Measurements from ENCODE around the gene EMC7. TPM values are rescaled to one million over a fixed set of nuclear protein-coding genes. Genes with fewer than 3 reads are reported as not detected.

The EMC7 gene
- total and polyA plus RNA-seq, 2 of the 4 experiments (the other 2 are of a cell fraction): 46.6 to 76.4 TPM

GRCh38 chr15:34043391-34043790, 58.3 kb downstream of the EMC7 start:
- Histone ChIP-seq H3K4me1 (ENCODE audit: control insufficient read depth, insufficient read depth, low read length) (peaks cover 10% of the 10 kb centered on the region), H2BK15ac (ENCODE audit: low read depth, low read length) (no peak overlapping the region), H3K9me1 (ENCODE audit: insufficient read depth, low read length) (peaks cover 8% of the 10 kb centered on the region), H3K79me1 (ENCODE audit: low read depth in 1 of 2, low read length in 2 of 2) (peaks cover 0 to 11% of the 10 kb centered on the region in 2 experiments; a peak in 2 of 4 replicates), H3K14ac (replicated peaks; ENCODE audit: low read depth, low read length) (no peak overlapping the region), H2AK5ac (ENCODE audit: low read depth, low read length) (no peak overlapping the region), H2AFZ (replicated peaks; ENCODE audit: low read length, poor library complexity) (no peak overlapping the region), H3K18ac (ENCODE audit: low read depth, low read length) (no peak overlapping the region), H3K4ac (ENCODE audit: low read depth, low read length) (no peak overlapping the region), H3K36me3 (ENCODE audit: control insufficient read depth, insufficient read depth, low read length) (no peaks in the 10 kb centered on the region), H2BK5ac (ENCODE audit: low read depth, low read length, poor library complexity, severe bottlenecking) (no peak overlapping the region), H2BK120ac (ENCODE audit: low read depth, low read length) (no peak overlapping the region), H3K27me3 (ENCODE audit: control insufficient read depth, insufficient read depth, low read length) (no peaks in the 10 kb centered on the region), H4K91ac (ENCODE audit: insufficient read depth, low read depth, low read length) (no peak overlapping the region), H3K56ac (ENCODE audit: extremely low read depth, insufficient read depth, low read length) (no peak overlapping the region), H3K4me2 (ENCODE audit: low read depth, low read length) (no peak overlapping the region; the same call in 1 of the 2 replicates), H4K5ac (ENCODE audit: low read depth, low read length) (no peak overlapping the region), H2AK9ac (replicated peaks; ENCODE audit: low read depth, low read length, poor library complexity) (no peak overlapping the region), H3K27ac (ENCODE audit: insufficient read depth, low read length) (no peak overlapping the region), H2BK20ac (ENCODE audit: low read depth, low read length) (no peak overlapping the region), H3K4me3 (ENCODE audit: insufficient read depth, low read depth, low read length) (no peak overlapping the region), H4K20me1 (ENCODE audit: insufficient read depth, low read length) (no peaks in the 10 kb centered on the region; the same call in 1 of the 2 replicates), H3K9me3 (ENCODE audit: control insufficient read depth, insufficient read depth, low read length) (no peaks in the 10 kb centered on the region), H3K9ac (ENCODE audit: low read depth, low read length) (no peak overlapping the region), H3K23ac (ENCODE audit: low read depth, low read length) (no peak overlapping the region), H4K8ac (ENCODE audit: low read depth in 2 of 2, low read length in 2 of 2) (no peak overlapping the region)
- intact Hi-C loops (cut with micrococcal nuclease) (no loop called here), in situ Hi-C loops (cut with MboI; ENCODE audit: low sequenced_read_pairs) (no loop called here), dilution Hi-C loops (cut with HindIII; ENCODE audit: low sequenced_read_pairs, unreplicated experiment) (no loop called here)
- CTCF ChIA-PET: no interaction called here
- no TSS peak for BruUV-seq (replicated peaks)
- TF ChIP-seq CTCF (conservative IDR thresholded peaks at IDR 0.05; ENCODE audit: low read depth, low read length): no peak
- no peak for TF ChIP-seq POLR2A (IDR thresholded peaks at IDR 0.05; ENCODE audit: low read depth, low read length)
- TF ChIP-seq FOS (IDR thresholded peaks at IDR 0.05; ENCODE audit: low read depth, low read length): no peak
- no peak for TF ChIP-seq ELK1 (IDR thresholded peaks at IDR 0.05; ENCODE audit: borderline replicate concordance, low read depth, low read length)
- no peak for TF ChIP-seq SMC3 (IDR thresholded peaks at IDR 0.05; ENCODE audit: low read depth, low read length)
- TF ChIP-seq USF2 (IDR thresholded peaks at IDR 0.05; ENCODE audit: low read depth, low read length): no peak
- TF ChIP-seq MAZ (IDR thresholded peaks at IDR 0.05; ENCODE audit: borderline replicate concordance, low read depth, low read length): no peak
- no peak for TF ChIP-seq CHD1 (IDR thresholded peaks at IDR 0.05; ENCODE audit: low read depth, low read length)
- no peak for TF ChIP-seq BHLHE40 (IDR thresholded peaks at IDR 0.05; ENCODE audit: low read depth, low read length)
- no peak for TF ChIP-seq RCOR1 (IDR thresholded peaks at IDR 0.05; ENCODE audit: insufficient replicate concordance, low read length)
- TF ChIP-seq NFE2L2 (IDR thresholded peaks at IDR 0.05; ENCODE audit: low read depth, low read length): no peak
- no peak for TF ChIP-seq RFX5 (IDR thresholded peaks at IDR 0.05; ENCODE audit: low read depth, low read length)
- no peak for TF ChIP-seq MXI1 (IDR thresholded peaks at IDR 0.05; ENCODE audit: borderline replicate concordance, low read depth, low read length)
- TF ChIP-seq CEBPB (IDR thresholded peaks at IDR 0.05; ENCODE audit: low read depth, low read length): no peak
- TF ChIP-seq MAFK (IDR thresholded peaks at IDR 0.05; ENCODE audit: low read depth, low read length): no peak
- ATAC-seq (ENCODE audit: low read depth) (no peak), DNase-seq (no peak)
- POLR2A ChIA-PET (ENCODE audit: unreplicated experiment): no interaction called here
- WGBS, 2 experiments (ENCODE audit: extremely low coverage in 2 of 2, insufficient read length in 1 of 2): no CpG with 5 or more reads among the region's 1 CpG
